HG03045 (cell line): ENCODE data around the gene TRIM49.
"Not testable (repeated sequence)": the region's sequence is repeated elsewhere in the genome, so short reads cannot be mapped to it uniquely, and the experiment has no call there.

Experiments
- ATAC-seq: cut with Tn5 transposase; IDR thresholded peaks from one replicate; pipeline ENCODE4 v1.9.1; 2021; ENCODE audit warnings: mild to moderate bottlenecking, moderate library complexity; ENCODE audit not compliant: unreplicated experiment

The TRIM49 gene, protein sequence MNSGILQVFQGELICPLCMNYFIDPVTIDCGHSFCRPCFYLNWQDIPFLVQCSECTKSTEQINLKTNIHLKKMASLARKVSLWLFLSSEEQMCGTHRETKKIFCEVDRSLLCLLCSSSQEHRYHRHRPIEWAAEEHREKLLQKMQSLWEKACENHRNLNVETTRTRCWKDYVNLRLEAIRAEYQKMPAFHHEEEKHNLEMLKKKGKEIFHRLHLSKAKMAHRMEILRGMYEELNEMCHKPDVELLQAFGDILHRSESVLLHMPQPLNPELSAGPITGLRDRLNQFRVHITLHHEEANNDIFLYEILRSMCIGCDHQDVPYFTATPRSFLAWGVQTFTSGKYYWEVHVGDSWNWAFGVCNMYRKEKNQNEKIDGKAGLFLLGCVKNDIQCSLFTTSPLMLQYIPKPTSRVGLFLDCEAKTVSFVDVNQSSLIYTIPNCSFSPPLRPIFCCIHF

DNA sequence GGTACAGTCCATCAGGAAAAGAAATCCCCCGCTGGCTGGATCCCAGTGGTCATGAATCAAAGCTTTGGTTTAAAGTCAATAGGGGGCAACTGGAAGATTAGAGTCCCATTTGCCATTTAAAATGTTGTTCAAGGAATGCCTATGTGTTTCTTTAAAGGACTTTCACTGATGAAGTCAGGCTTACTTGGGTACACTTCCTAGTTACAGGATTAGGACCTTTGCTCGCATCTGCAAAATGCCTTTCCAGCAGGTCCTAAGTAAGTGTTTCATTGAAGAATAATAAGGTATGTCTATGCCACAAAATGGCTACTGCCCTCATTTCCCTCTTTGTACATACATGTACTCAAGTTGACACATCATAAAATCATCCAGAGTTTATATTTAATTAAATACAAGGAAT lies at the start of gene TRIM49:
Gene TRIM49, minus strand, starts transcription at position 101 of the 400 bp plus-strand sequence. CDS start 4,106 bp downstream, outside the sequence.
- ATAC-seq: not testable (repeated sequence)

DNA sequence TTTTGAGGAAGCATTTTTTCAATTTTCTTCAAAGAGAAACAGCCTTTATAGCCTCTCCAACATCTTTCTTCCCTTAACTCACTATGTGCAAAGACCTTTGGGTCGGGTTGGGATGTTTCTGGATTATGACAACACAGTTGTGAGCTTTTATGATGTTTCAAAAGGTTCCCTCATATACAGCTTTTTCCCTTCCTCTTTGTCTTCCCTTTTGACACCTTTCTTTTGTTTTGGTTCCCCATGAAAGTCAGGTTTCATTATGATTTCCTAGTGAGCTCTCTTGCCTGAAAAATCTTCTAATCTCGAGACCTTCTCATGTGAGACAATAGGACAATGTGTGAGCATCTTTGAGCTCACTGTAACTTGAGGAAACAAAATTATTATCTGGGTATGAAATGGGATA lies 18.3 kb upstream of the TRIM49 start:
- not testable (repeated sequence) for ATAC-seq

DNA sequence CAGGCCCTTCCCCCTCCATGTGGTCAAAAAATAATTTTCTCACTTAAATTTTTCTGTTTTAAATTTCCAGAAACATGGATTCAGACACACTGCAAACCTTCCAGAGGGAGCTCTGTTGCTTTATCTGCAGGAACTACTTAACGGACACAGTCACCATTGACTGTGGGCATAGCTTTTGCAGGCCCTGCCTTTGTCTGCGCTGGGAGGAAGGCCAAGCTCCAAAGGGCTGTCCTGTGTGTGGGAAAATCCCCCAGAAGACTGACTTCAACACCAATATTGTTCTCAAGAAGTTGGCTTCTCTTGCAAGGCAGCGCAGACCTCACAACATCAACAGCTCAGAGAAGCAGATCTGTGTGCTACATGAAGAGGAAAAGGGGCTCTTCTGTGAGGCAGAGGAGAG lies 11.6 kb upstream of the TRIM49 start:
- not testable (repeated sequence) for ATAC-seq

DNA sequence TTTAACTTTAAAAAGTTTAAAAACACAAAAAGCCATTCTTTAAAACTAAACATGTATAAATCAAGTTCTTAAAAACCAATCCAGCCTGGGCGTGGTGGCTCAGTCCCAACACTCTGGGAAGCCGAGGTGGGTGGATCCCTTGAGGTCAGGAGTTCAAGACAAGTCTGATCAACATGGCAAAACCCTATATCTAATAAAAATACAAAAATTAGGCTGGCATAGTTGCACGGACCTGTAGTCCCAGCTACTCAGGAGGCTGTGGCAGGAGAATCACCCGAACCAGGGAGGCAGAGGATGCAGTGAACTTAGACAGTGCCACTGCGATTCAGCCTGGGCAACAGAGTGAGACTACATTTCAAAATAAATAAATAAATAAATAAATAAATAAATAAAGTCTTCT lies 5.2 kb upstream of the TRIM49 start:
- not testable (repeated sequence) for ATAC-seq

DNA sequence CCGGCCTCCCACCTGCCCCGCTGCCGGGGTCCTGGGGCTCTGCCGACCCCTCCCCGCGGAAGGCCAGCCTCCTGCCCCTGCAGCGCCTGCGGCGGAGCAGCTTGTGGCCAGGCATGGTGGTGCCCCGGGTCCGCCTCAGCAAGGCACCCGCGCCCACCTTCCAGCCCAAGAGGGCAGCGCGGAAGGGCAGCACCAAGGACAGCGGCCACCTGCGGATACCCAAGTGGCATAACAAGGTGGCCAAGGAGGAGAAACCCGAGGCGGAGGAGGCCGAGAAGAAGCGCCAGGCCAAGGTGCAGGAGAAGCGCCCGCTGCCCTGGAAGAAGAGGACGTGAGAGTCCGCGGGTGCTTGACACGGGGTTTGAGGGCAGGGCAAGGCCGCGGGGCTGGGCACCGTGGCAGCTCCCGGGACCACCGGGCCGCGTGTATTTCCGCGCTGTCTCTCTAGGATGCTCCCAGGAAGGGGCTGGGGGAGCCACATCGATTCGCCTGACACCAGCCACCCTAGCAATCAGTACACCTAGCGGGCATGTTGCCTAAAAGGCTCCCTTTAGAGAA lies 20.8 kb downstream of the TRIM49 start:
- not testable (repeated sequence) for ATAC-seq

DNA sequence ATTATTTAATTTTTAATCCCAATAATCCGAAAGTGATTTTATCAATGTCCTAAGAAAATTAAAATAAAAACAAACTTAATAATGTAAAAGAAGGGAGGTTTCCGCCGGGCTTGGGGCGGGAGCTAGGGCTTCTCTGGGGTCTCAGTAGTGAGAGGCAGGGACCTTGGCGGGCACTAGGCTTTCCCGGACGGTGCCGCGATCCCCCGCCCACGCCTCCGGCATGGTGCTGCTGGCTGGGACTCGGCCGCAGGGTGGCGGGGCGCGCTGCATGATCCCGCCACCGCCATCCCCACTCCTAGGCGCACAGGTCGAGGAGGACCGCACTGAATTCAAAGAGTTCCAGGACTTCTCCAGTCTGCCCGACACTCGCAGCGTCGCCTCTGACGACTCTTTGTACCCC lies 22.6 kb downstream of the TRIM49 start:
- not testable (repeated sequence) for ATAC-seq

DNA sequence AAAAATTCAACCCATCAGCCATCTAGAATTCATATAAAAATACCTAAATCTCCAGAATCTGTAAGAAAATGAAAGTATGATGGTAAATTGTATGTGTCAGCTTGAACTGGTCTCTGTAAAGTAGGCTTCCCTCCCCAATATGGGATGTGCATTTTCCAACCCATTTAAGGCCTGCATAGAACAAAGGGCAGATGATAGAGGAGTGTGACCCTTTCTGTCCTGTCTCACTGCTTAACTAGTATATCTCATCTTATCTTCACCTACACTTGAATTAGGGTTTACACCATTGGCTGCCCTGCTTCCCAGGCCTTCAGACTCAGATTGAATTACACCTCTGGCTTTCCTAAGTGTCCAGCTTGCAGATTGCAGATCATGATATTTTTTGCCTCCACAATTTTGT lies 57.6 kb downstream of the TRIM49 start:
- not testable (repeated sequence) for ATAC-seq
